Measurements from ENCODE around the gene RAB9A. TPM values are rescaled to one million over a fixed set of nuclear protein-coding genes. Genes with fewer than 3 reads are reported as not detected.
"Not testable (repeated sequence)": the region's sequence is repeated elsewhere in the genome, so short reads cannot be mapped to it uniquely, and the experiment has no call there.

RAB9A gene
- total and polyA plus RNA-seq, 10 donors = 20.3 to 36.5 (median 28.2) TPM

DNA sequence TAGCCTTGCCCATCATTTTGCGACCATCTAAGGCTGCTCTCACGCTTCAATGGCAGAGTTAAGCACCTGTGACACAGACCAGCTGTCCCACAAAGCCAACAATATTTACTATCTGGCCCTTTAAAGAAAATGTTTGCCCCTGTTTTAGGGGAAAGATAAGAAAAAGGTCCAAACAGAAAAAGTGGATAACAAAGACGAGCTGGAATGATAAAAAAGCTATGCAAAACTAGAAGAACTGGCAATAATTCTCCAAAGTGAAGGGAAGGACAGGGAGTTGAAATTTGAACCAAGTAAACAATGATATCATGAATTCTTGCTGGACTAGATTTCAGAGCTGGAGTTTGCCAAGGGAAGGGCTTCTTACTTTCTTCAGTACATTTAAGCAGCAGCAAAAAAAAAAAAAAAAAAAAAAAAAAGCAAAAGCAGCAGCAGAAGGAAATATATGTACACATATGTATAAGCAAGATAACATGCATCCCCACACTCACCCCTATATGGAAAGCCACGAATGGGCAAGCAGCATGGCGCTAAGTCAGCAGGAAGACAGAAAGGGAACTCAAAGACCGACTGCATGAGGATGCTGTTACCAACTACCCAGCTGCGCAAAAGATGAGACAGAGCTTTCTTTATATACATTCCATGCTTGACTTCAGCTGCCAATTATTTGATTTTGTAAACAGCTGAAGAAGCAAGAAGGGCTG lies 33.0 kb downstream of the RAB9A start:
- intact Hi-C loops (cut with DNase I; ENCODE audit: low total_unique reads) = no loop called here
- Histone ChIP-seq H3K9me3 (peaks cover 0 to 6% (median 0%) of the 10 kb centered on the region in 8 donors), H3K36me3 (peaks cover 0 to 52% (median 18%) of the 10 kb centered on the region in 6 donors), H3K27me3 (replicated peaks in 1 of 7) (no peaks in the 10 kb centered on the region), H3K4me1 (peaks cover 0 to 33% (median 4%) of the 10 kb centered on the region in 6 donors), H3K27ac (peak overlapping the region in 1 of 8 donors; percentile 26), H3K4me3 (no peak overlapping the region)
- WGBS, 5 donors = 47 to 64% (median 54%) methylated on average over 7 of the region's 7 CpGs
- no peak for DNase-seq
- TF ChIP-seq POLR2AphosphoS5 (IDR thresholded peaks at IDR 0.05) = no peak
- TF ChIP-seq POLR2A (IDR thresholded peaks at IDR 0.05) = no peak
- TF ChIP-seq, protein P1, sequence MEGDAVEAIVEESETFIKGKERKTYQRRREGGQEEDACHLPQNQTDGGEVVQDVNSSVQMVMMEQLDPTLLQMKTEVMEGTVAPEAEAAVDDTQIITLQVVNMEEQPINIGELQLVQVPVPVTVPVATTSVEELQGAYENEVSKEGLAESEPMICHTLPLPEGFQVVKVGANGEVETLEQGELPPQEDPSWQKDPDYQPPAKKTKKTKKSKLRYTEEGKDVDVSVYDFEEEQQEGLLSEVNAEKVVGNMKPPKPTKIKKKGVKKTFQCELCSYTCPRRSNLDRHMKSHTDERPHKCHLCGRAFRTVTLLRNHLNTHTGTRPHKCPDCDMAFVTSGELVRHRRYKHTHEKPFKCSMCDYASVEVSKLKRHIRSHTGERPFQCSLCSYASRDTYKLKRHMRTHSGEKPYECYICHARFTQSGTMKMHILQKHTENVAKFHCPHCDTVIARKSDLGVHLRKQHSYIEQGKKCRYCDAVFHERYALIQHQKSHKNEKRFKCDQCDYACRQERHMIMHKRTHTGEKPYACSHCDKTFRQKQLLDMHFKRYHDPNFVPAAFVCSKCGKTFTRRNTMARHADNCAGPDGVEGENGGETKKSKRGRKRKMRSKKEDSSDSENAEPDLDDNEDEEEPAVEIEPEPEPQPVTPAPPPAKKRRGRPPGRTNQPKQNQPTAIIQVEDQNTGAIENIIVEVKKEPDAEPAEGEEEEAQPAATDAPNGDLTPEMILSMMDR (IDR thresholded peaks at IDR 0.05 in 8 of 11, conservative IDR thresholded peaks at IDR 0.05 in 3 of 11) = no peak

- intact Hi-C loops (cut with DNase I; ENCODE audit: low total_unique reads) = not testable (repeated sequence)
Observed at GRCh38 chrX:13724878-13725277, 36.0 kb downstream of the RAB9A start.

DNA sequence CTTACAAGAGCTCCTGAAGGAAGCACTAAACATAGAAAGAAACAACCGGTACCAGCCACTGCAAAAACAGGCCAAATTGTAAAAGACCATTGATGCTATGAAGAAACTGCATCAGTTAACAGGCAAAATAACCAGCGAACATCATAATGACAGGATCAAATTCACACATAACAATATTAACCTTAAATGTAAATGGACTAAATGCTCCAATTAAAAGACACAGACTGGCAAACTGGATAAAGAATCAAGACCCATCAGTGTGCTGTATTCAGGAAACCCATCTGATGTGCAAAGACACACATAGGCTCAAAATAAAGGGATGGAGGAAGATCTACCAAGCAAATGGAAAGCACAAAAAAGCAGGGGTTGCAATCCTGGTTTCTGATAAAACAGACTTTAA lies 37.7 kb downstream of the RAB9A start:
- H3K27me3 ChIP-seq (replicated peaks in 1 of 7); DNase-seq; H3K4me3 ChIP-seq; intact Hi-C loops (cut with DNase I; ENCODE audit: low total_unique reads); H3K27ac ChIP-seq: not testable (repeated sequence)
- Histone ChIP-seq H3K4me1 (peaks cover 0 to 17% (median 4%) of the 10 kb centered on the region in 6 donors), H3K36me3 (peaks cover 0 to 14% (median 3%) of the 10 kb centered on the region in 6 donors), H3K9me3 (peaks cover 0 to 24% (median 0%) of the 10 kb centered on the region in 8 donors)
- WGBS, 5 donors = 66 to 84% (median 75%) methylated on average over 2 of the region's 2 CpGs

More at GRCh38 chrX:13724878-13725277, 36.0 kb downstream of the RAB9A start:
- not testable (repeated sequence) for H3K4me3 ChIP-seq; H3K27me3 ChIP-seq (replicated peaks in 1 of 7)
- 79 to 93% (median 87%) methylated on average over 7 to 9 of the region's 9 CpGs; no CpG with 5 or more reads in 1 of the 5 donors for WGBS, 5 donors
- Histone ChIP-seq H3K36me3 (peaks cover 0 to 23% (median 8%) of the 10 kb centered on the region in 6 donors), H3K9me3 (peaks cover 0 to 16% (median 0%) of the 10 kb centered on the region in 8 donors), H3K4me1 (peaks cover 0 to 14% (median 0%) of the 10 kb centered on the region in 6 donors), H3K27ac (peak overlapping the region in 4 of 8 donors; percentile 35 to 75 (median 54))
- peak; percentile 83 for DNase-seq
- peak in 2 of 3 donors; percentile 26 to 42 for TF ChIP-seq POLR2AphosphoS5 (IDR thresholded peaks at IDR 0.05)

GRCh38 chrX:13730523-13730922 lies 41.6 kb downstream of the RAB9A start:
- Histone ChIP-seq H3K9me3 (peaks cover 0 to 24% (median 0%) of the 10 kb centered on the region in 8 donors), H3K4me1 (peaks cover 4 to 34% (median 25%) of the 10 kb centered on the region in 6 donors), H3K27me3 (replicated peaks in 1 of 7) (peaks cover 0 to 11% (median 0%) of the 10 kb centered on the region in 7 donors)
- H3K4me3 ChIP-seq; H3K27ac ChIP-seq; H3K36me3 ChIP-seq; DNase-seq; intact Hi-C loops (cut with DNase I; ENCODE audit: low total_unique reads): not testable (repeated sequence)
- WGBS, 5 donors = 94 to 100% (median 97%) methylated on average over 1 of the region's 1 CpG

- H3K27ac ChIP-seq = peak overlapping the region in 1 of 8 donors; percentile 17
- intact Hi-C loops (cut with DNase I; ENCODE audit: low total_unique reads) = no loop called here
Observed at GRCh38 chrX:13732246-13733067, 43.5 kb downstream of the RAB9A start.

More at GRCh38 chrX:13732246-13733067, 43.5 kb downstream of the RAB9A start:
- DNase-seq = no peak
- WGBS, 5 donors = 67 to 85% (median 78%) methylated on average over 7 of the region's 7 CpGs
- TF ChIP-seq POLR2AphosphoS5 (IDR thresholded peaks at IDR 0.05) (no peak), POLR2A (IDR thresholded peaks at IDR 0.05) (no peak)
- TF ChIP-seq, protein P1 (IDR thresholded peaks at IDR 0.05 in 8 of 11, conservative IDR thresholded peaks at IDR 0.05 in 3 of 11) = no peak
- Histone ChIP-seq H3K4me1 (peaks cover 6 to 54% (median 40%) of the 10 kb centered on the region in 6 donors), H3K9me3 (peaks cover 0 to 18% (median 0%) of the 10 kb centered on the region in 8 donors), H3K4me3 (no peak overlapping the region), H3K36me3 (peaks cover 0 to 7% (median 0%) of the 10 kb centered on the region in 6 donors), H3K27me3 (replicated peaks in 1 of 7) (peaks cover 0 to 11% (median 0%) of the 10 kb centered on the region in 7 donors)
